ENCODE results near the gene PITPNM3. TPM values are rescaled to one million over a fixed set of nuclear protein-coding genes. Genes with fewer than 3 reads are reported as not detected.
A peak's percentile ranks its signal among the peaks of the same experiment; 100 is the strongest.

PITPNM3 gene
- total RNA-seq, 1 donor from 2014 or later: 1.4 TPM

DNA sequence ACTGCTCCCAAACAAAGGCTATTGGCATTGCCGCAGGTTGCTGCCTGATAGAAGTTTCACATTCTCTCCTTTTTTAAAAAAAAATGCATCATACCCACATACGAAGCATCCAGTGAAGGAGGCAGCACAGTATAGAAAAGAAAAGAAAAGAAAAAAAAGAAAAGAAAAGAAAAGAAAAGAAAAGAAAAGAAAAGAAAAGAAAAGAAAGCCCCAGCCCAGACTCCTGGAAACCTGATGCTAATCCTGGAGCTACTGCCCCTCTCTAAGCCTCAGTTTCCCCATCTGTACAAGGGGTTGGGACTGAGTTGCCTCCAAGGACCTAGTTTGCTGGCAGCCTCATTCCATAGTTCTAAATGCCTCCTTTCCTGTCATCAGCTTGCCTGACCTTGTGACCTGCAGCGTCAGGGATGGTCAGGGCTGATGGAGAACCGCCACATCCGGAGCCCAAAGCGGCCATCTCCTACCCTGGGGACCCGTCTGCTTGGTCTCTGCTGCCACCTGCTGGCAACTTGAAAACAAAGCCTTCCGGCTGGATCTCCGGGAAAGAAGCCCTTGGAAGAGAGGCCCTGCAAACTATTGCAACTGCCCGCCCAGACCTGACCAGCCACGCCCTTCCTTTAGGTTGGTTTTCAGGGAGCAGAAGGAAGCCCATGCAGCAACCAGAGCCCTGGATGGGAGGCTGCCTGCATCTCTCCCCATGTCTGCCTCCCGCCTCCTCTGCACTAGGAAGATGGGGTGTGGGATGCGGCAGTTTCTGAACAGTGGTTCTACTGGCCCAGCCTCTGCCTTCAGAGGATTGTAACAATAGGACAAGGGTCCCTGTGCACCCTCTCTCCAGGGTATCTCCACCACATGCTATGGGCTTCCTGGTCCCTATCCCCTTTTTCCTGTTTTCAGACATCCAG is 134.4 kb downstream of the PITPNM3 start:
- Mint-ChIP-seq H3K36me3 (ENCODE audit: unreplicated experiment) (no peaks in the 10 kb centered on the region), H3K9me3 (ENCODE audit: unreplicated experiment) (peaks cover 2% of the 10 kb centered on the region), H3K4me3 (ENCODE audit: unreplicated experiment) (peak overlapping the region; percentile 42), H3K4me1 (ENCODE audit: low read depth, unreplicated experiment) (peaks cover 17% of the 10 kb centered on the region), H3K27ac (ENCODE audit: unreplicated experiment) (no peak overlapping the region), H3K27me3 (ENCODE audit: unreplicated experiment) (peaks cover 9% of the 10 kb centered on the region)
- DNase-seq: peak; percentile 91
- peak; percentile 88 for TF ChIP-seq CTCF (IDR thresholded peaks at IDR 0.05; ENCODE audit: partially characterized antibody, unreplicated experiment)

DNA sequence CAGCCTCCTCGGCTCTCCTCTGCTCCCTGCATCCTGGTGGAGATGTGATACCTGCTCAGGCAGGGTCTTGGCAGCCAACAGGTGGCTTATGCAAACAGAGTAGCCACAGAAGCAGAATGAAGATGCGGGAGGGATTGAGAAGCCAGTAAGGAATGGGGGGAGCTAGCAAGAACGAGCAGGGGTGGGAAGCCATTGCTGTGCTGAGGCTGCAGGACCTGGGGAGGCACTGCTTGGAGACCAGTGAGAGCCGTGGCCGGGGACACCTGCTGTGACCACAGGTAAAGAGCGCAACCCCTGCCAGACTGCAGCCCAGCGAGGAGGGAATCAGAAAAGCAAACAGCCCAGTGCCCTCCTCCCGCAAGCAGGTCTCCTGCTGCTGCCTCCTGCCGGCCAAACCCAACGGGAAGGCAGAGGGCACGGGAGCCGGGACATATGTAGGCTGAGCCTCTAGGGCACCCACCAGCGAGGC is 136.1 kb downstream of the PITPNM3 start:
- DNase-seq: peak; percentile 68
- Mint-ChIP-seq H3K36me3 (ENCODE audit: unreplicated experiment) (no peaks in the 10 kb centered on the region), H3K4me1 (ENCODE audit: low read depth, unreplicated experiment) (peaks cover 18% of the 10 kb centered on the region), H3K4me3 (ENCODE audit: unreplicated experiment) (no peak overlapping the region), H3K27ac (ENCODE audit: unreplicated experiment) (no peak overlapping the region), H3K9me3 (ENCODE audit: unreplicated experiment) (peaks cover 2% of the 10 kb centered on the region), H3K27me3 (ENCODE audit: unreplicated experiment) (peaks cover 13% of the 10 kb centered on the region)
- peak; percentile 50 for TF ChIP-seq CTCF (IDR thresholded peaks at IDR 0.05; ENCODE audit: partially characterized antibody, unreplicated experiment)

GRCh38 chr17:6415616-6416015 is 140.7 kb downstream of the PITPNM3 start:
- no peak for DNase-seq
- peaks cover 14% of the 10 kb centered on the region for H3K27me3 Mint-ChIP-seq (ENCODE audit: unreplicated experiment)
- peaks cover 2% of the 10 kb centered on the region for H3K9me3 Mint-ChIP-seq (ENCODE audit: unreplicated experiment)
- H3K27ac Mint-ChIP-seq (ENCODE audit: unreplicated experiment): no peak overlapping the region
- no peaks in the 10 kb centered on the region for H3K36me3 Mint-ChIP-seq (ENCODE audit: unreplicated experiment)
- peaks cover 6% of the 10 kb centered on the region for H3K4me1 Mint-ChIP-seq (ENCODE audit: low read depth, unreplicated experiment)
- no peak for TF ChIP-seq CTCF (IDR thresholded peaks at IDR 0.05; ENCODE audit: partially characterized antibody, unreplicated experiment)
- no peak overlapping the region for H3K4me3 Mint-ChIP-seq (ENCODE audit: unreplicated experiment)

GRCh38 chr17:6413065-6413464 is 143.3 kb downstream of the PITPNM3 start:
- Mint-ChIP-seq H3K36me3 (ENCODE audit: unreplicated experiment) (no peaks in the 10 kb centered on the region), H3K4me1 (ENCODE audit: low read depth, unreplicated experiment) (peaks cover 6% of the 10 kb centered on the region), H3K27ac (ENCODE audit: unreplicated experiment) (no peak overlapping the region), H3K27me3 (ENCODE audit: unreplicated experiment) (peaks cover 14% of the 10 kb centered on the region), H3K9me3 (ENCODE audit: unreplicated experiment) (peaks cover 2% of the 10 kb centered on the region), H3K4me3 (ENCODE audit: unreplicated experiment) (no peak overlapping the region)
- no peak for DNase-seq
- peak; percentile 43 for TF ChIP-seq CTCF (IDR thresholded peaks at IDR 0.05; ENCODE audit: partially characterized antibody, unreplicated experiment)

- Mint-ChIP-seq H3K9me3 (ENCODE audit: unreplicated experiment) (peaks cover 2% of the 10 kb centered on the region), H3K27ac (ENCODE audit: unreplicated experiment) (no peak overlapping the region), H3K27me3 (ENCODE audit: unreplicated experiment) (peaks cover 6% of the 10 kb centered on the region), H3K4me3 (ENCODE audit: unreplicated experiment) (no peak overlapping the region), H3K4me1 (ENCODE audit: low read depth, unreplicated experiment) (no peaks in the 10 kb centered on the region), H3K36me3 (ENCODE audit: unreplicated experiment) (no peaks in the 10 kb centered on the region)
- TF ChIP-seq CTCF (IDR thresholded peaks at IDR 0.05; ENCODE audit: partially characterized antibody, unreplicated experiment): no peak
- DNase-seq: no peak
Observed at GRCh38 chr17:6408735-6409134, 147.6 kb downstream of the PITPNM3 start.
